H1 (cell line): ENCODE results near the gene PDXP. TPM values are rescaled to one million over a fixed set of nuclear protein-coding genes. Genes with fewer than 3 reads are reported as not detected.

Source experiments
- CTCF ChIA-PET: fragments of 300-600 bp; sonication (Branson Sonifier 250); formaldehyde crosslinking; loops from one replicate; lab custom pipeline; 2021; ENCODE audit not compliant: partially characterized antibody; lab: Charles Lee
- POLR2A ChIA-PET: fragments of 300-600 bp; sonication (Branson Sonifier 250); formaldehyde crosslinking; loops from one replicate; lab custom pipeline; 2021; ENCODE audit warnings: inconsistent platforms; ENCODE audit not compliant: partially characterized antibody; lab: Charles Lee
- DNase-seq, 2 experiments: peaks; one replicate each; pipeline versions ENCODE4 v3.0.0 to v3.0.0-alpha.2; 2010 to 2022; ENCODE audit warnings: low spot score in 2 of 2, low read depth in 1 of 2, mixed read lengths in 1 of 2
- FAIRE-seq: peaks from 2 replicates; lab custom pipeline; 2011; peaks lifted over from hg19 to GRCh38; lab: Jason Lieb, UNC
- H2AFZ ChIP-seq: 2 replicates; pipeline ENCODE4 v1.8.1; 2012; ENCODE audit warnings: low read length, inconsistent platforms
- H2AK5ac ChIP-seq: 2 replicates; pipeline ENCODE4 v1.6.1; 2013; ENCODE audit warnings: low read depth, low read length
- H2BK120ac ChIP-seq: replicated peaks from 2 replicates; pipeline ENCODE3; 2013; ENCODE audit warnings: low read depth, low read length, inconsistent platforms
- H2BK12ac ChIP-seq: 2 replicates; pipeline ENCODE4 v1.6.1; 2013; ENCODE audit warnings: low read depth, low read length
- H2BK15ac ChIP-seq: 2 replicates; pipeline ENCODE4 v1.6.1; 2013; ENCODE audit warnings: low read length
- H2BK20ac ChIP-seq: 2 replicates; pipeline ENCODE4 v1.6.1; 2013; ENCODE audit warnings: low read length
- H2BK5ac ChIP-seq: 2 replicates; pipeline ENCODE4 v1.6.1; 2013; ENCODE audit warnings: low read depth, low read length
- H3K14ac ChIP-seq: 2 replicates; pipeline ENCODE4 v1.6.1; 2013; ENCODE audit warnings: inconsistent platforms; ENCODE audit not compliant: insufficient read length
- H3K18ac ChIP-seq: 2 replicates; pipeline ENCODE4 v1.6.1; 2013; ENCODE audit warnings: low read length; ENCODE audit errors: extremely low read depth
- H3K23ac ChIP-seq: 2 replicates; pipeline ENCODE4 v1.6.1; 2013; ENCODE audit warnings: inconsistent platforms; ENCODE audit not compliant: insufficient read length
- H3K23me2 ChIP-seq: 2 replicates; pipeline ENCODE4 v1.6.1; 2013; ENCODE audit warnings: low read depth, low read length
- H3K27ac ChIP-seq: 2 replicates; pipeline ENCODE4 v1.6.1; 2011; ENCODE audit warnings: low read depth, low read length, inconsistent platforms
- H3K27me3 ChIP-seq, 4 experiments: replicated peaks in 1 of 4; 1 replicate in 1 of 4; 2 replicates in 3 of 4; pipeline versions ENCODE4 v1.6.1 to v1.8.1; 2011 to 2013; ENCODE audit warnings: low read length in 3 of 4, mild to moderate bottlenecking in 3 of 4, inconsistent platforms in 2 of 4, mixed read lengths in 2 of 4, moderate library complexity in 1 of 4; ENCODE audit not compliant: control insufficient read depth in 3 of 4, insufficient read depth in 3 of 4; ENCODE audit errors: extremely low read depth in 1 of 4
- H3K36me3 ChIP-seq, 4 experiments: 2 replicates each; pipeline versions ENCODE4 v1.6.1 to v1.8.1; 2011 to 2013; ENCODE audit warnings: mild to moderate bottlenecking in 4 of 4, low read length in 3 of 4, moderate library complexity in 2 of 4, control low read depth in 1 of 4, inconsistent platforms in 1 of 4; ENCODE audit not compliant: insufficient read depth in 4 of 4, control insufficient read depth in 2 of 4
- H3K4ac ChIP-seq: replicated peaks from 2 replicates; pipeline ENCODE3; 2013; ENCODE audit warnings: low read length, low read depth, mixed read lengths, inconsistent platforms; ENCODE audit not compliant: insufficient read length
- H3K4me1 ChIP-seq, 4 experiments: replicated peaks in 1 of 4; 1 replicate in 1 of 4; 2 replicates in 3 of 4; pipeline versions ENCODE4 v1.6.1 to v1.8.1; 2011 to 2013; ENCODE audit warnings: low read length in 3 of 4, inconsistent platforms in 2 of 4, mixed read lengths in 1 of 4; ENCODE audit not compliant: insufficient read depth in 4 of 4, control insufficient read depth in 3 of 4
- H3K4me2 ChIP-seq, 2 experiments: 2 replicates each; pipeline versions ENCODE4 v1.6.1 to v1.8.1; 2011 to 2013; ENCODE audit warnings: low read depth in 2 of 2, low read length in 2 of 2, control low read depth in 1 of 2, inconsistent platforms in 1 of 2, mild to moderate bottlenecking in 1 of 2; ENCODE audit not compliant: insufficient read depth in 1 of 2
- H3K4me3 ChIP-seq, 4 experiments: fragments of 200-600, 300-600 bp in 1 of 4; sonication (generic), shearing (Covaris generic), sonication (Bioruptor Twin) in 1 of 4; 2 replicates each; pipeline versions ENCODE4 v1.5.1 to v1.8.1; 2011 to 2016; ENCODE audit warnings: low read length in 4 of 4, low read depth in 3 of 4, control low read depth in 2 of 4, inconsistent platforms in 2 of 4, mild to moderate bottlenecking in 2 of 4, mixed read lengths in 1 of 4, moderate library complexity in 1 of 4; ENCODE audit not compliant: insufficient read depth in 2 of 4; ENCODE audit errors: extremely low read depth in 1 of 4
- H3K56ac ChIP-seq: replicated peaks from 2 replicates; pipeline ENCODE3; 2013; ENCODE audit warnings: low read depth, mild to moderate bottlenecking, mixed read lengths, low read length, inconsistent platforms; ENCODE audit not compliant: insufficient read length
- H3K79me1 ChIP-seq: 2 replicates; pipeline ENCODE4 v1.6.1; 2013; ENCODE audit warnings: low read depth, low read length, control low read depth
- H3K79me2 ChIP-seq, 2 experiments: 2 replicates each; pipeline versions ENCODE4 v1.6.1 to v1.8.1; 2012 to 2013; ENCODE audit warnings: low read length in 2 of 2, mild to moderate bottlenecking in 2 of 2, inconsistent platforms in 1 of 2; ENCODE audit not compliant: insufficient read depth in 2 of 2, control insufficient read depth in 1 of 2
- H3K9ac ChIP-seq, 4 experiments: replicated peaks in 1 of 4; 1 replicate in 1 of 4; 2 replicates in 3 of 4; pipeline versions ENCODE4 v1.6.1 to v1.8.1; 2011 to 2013; ENCODE audit warnings: low read depth in 3 of 4, low read length in 3 of 4, control low read depth in 2 of 4, mild to moderate bottlenecking in 2 of 4, moderate library complexity in 2 of 4, inconsistent platforms in 1 of 4; ENCODE audit errors: extremely low read depth in 1 of 4
- H3K9me3 ChIP-seq, 2 experiments: 2 replicates each; pipeline versions ENCODE4 v1.6.1 to v1.8.1; 2012 to 2013; ENCODE audit warnings: mild to moderate bottlenecking in 2 of 2, moderate library complexity in 2 of 2, control low read depth in 1 of 2, inconsistent platforms in 1 of 2, low read depth in 1 of 2, low read length in 1 of 2, mixed read lengths in 1 of 2; ENCODE audit not compliant: insufficient read depth in 2 of 2
- H4K20me1 ChIP-seq, 2 experiments: replicated peaks in 1 of 2; 2 replicates each; pipeline versions ENCODE3 to v1.8.1; 2011 to 2013; ENCODE audit warnings: inconsistent platforms in 2 of 2, low read length in 2 of 2, mild to moderate bottlenecking in 1 of 2; ENCODE audit not compliant: insufficient read depth in 2 of 2, control insufficient read depth in 1 of 2
- H4K5ac ChIP-seq: 2 replicates; pipeline ENCODE4 v1.6.1; 2013; ENCODE audit warnings: low read length, low read depth, mixed read lengths, inconsistent platforms; ENCODE audit not compliant: insufficient read length
- H4K8ac ChIP-seq: 2 replicates; pipeline ENCODE4 v1.8.0; 2013; ENCODE audit warnings: mild to moderate bottlenecking, moderate library complexity, low read length, inconsistent platforms; ENCODE audit not compliant: insufficient read depth; ENCODE audit errors: extremely low read depth
- H4K91ac ChIP-seq: replicated peaks from 2 replicates; pipeline ENCODE3; 2013; ENCODE audit warnings: low read length, mixed read lengths, inconsistent platforms; ENCODE audit not compliant: insufficient read length
- E2F6 ChIP-seq: IDR thresholded peaks from 2 replicates; pipeline ENCODE4 v1.6.1; 2012; ENCODE audit warnings: inconsistent platforms
- HDAC2 ChIP-seq, 2 experiments: fragments of 300-600 bp in 1 of 2; sonication (generic) in 1 of 2; IDR thresholded peaks; 2 replicates each; pipeline ENCODE4 v1.6.1; 2011 to 2012; ENCODE audit warnings: low read depth in 2 of 2, low read length in 2 of 2, mild to moderate bottlenecking in 2 of 2, moderate library complexity in 2 of 2, borderline replicate concordance in 1 of 2, inconsistent platforms in 1 of 2
- HDAC6 ChIP-seq: IDR thresholded peaks from one replicate; pipeline ENCODE4 v1.7.1; 2012; ENCODE audit warnings: low read depth, mild to moderate bottlenecking, inconsistent platforms, low read length, moderate library complexity
- RFX5 ChIP-seq: IDR thresholded peaks from 2 replicates; pipeline ENCODE4 v1.6.1; 2011; ENCODE audit warnings: low read depth, low read length, improper control_type of control experiment, borderline replicate concordance
- SIN3A ChIP-seq, 2 experiments: IDR thresholded peaks in 1 of 2; conservative IDR thresholded peaks in 1 of 2; 2 replicates each; pipeline ENCODE4 v1.6.1; 2011 to 2012; ENCODE audit warnings: low read length in 2 of 2, improper control_type of control experiment in 1 of 2, low read depth in 1 of 2, mild to moderate bottlenecking in 1 of 2
- TAF1 ChIP-seq: IDR thresholded peaks from 2 replicates; pipeline ENCODE4 v1.6.1; 2011; ENCODE audit warnings: mild to moderate bottlenecking, low read depth, low read length
- WGBS, 2 experiments: shearing (Covaris generic) in 1 of 2; methylation state at CpG; one replicate each; pipeline versions ENCODE4 v1.1.6 to v1.1.7; 2013 to 2015; ENCODE audit warnings: low lambda C conversion rate in 2 of 2, mixed read lengths in 2 of 2, inconsistent platforms in 1 of 2, low coverage in 1 of 2, missing lambda C conversion rate in 1 of 2; ENCODE audit not compliant: insufficient replicate concordance in 2 of 2, insufficient coverage in 1 of 2, insufficient read length in 1 of 2; ENCODE audit errors: extremely low coverage in 1 of 2, missing lambda C conversion rate in 1 of 2; 5-methylcytosine and 5-hydroxymethylcytosine counted together
- polyA plus RNA-seq, 7 experiments: library from polyadenylated mRNA; depleted of rRNA in 3 of 7; stranded (reverse) in 5 of 7; unstranded in 2 of 7; fragments of >200 nt in 5 of 7; fragments of 200-250 nt in 2 of 7; gene quantifications; 1 replicate in 5 of 7; 2 replicates in 1 of 7; 4 replicates in 1 of 7; pipeline versions ENCODE4 v1.2.1 to v1.2.3, GENCODE V29; 2011 to 2013; ENCODE audit warnings: missing spikeins in 2 of 7, mixed read lengths in 2 of 7
- total RNA-seq: library from RNA; stranded (reverse); fragmentation: NEBNext Ultra II Directional; extraction: Animal tissue kit (Norgen Biotek cat#: 25700); gene quantifications from 2 replicates; pipeline ENCODE4 v1.2.1, GENCODE V29; 2021
- TF ChIP-seq, protein P1 (sequence below), 3 experiments: IDR thresholded peaks; 1 replicate in 2 of 3; 2 replicates in 1 of 3; pipeline versions ENCODE4 v1.5.1 to v1.6.1; 2011; ENCODE audit warnings: low read length in 3 of 3, mild to moderate bottlenecking in 3 of 3, inconsistent platforms in 2 of 3, low read depth in 1 of 3, moderate library complexity in 1 of 3; ENCODE audit not compliant: insufficient read depth in 1 of 3; ENCODE audit errors: control extremely low read depth in 1 of 3

The PDXP gene
- total and polyA plus RNA-seq, 2 of the 8 experiments (the other 6 are each of a cell fraction or from before 2014, with no cell fraction given): 36.6 to 67.7 TPM

GRCh38 chr22:37672206-37672919 lies 13.8 kb downstream of the PDXP start:
- no peak overlapping the region for H2BK20ac ChIP-seq
- H3K23me2 ChIP-seq: peaks cover 2% of the 10 kb centered on the region; the same call in 1 of the 2 replicates
- H2AFZ ChIP-seq: no peak overlapping the region
- H2AK5ac ChIP-seq: no peak overlapping the region
- DNase-seq (no peak), FAIRE-seq (no peak)
- peaks cover 0 to 4% of the 10 kb centered on the region in 2 experiments for H4K20me1 ChIP-seq
- no peak overlapping the region for H3K27ac ChIP-seq
- H2BK15ac ChIP-seq: no peak overlapping the region
- no peak overlapping the region for H3K4ac ChIP-seq
- 92% methylated on average over 15 of the region's 15 CpGs; no CpG with 5 or more reads in 1 of the 2 experiments for WGBS, 2 experiments
- H3K4me3 ChIP-seq: no peak overlapping the region
- peaks cover 0 to 19% (median 14%) of the 10 kb centered on the region in 4 experiments; a peak in 6 of 7 replicates for H3K4me1 ChIP-seq
- CTCF ChIA-PET: interaction anchor here (1.4 to 5.0 kb wide), 7 partner anchors 10 to 174 kb away, joined by 3 to 45 read pairs (median 9); partner anchors contain the start of gene PDXP
- no peak overlapping the region for H3K14ac ChIP-seq
- peaks cover 0 to 2% (median 0%) of the 10 kb centered on the region in 4 experiments; a peak in 1 of 7 replicates for H3K27me3 ChIP-seq
- H3K56ac ChIP-seq: no peak overlapping the region
- H3K23ac ChIP-seq: no peak overlapping the region
- no peak overlapping the region for H3K4me2 ChIP-seq
- no peaks in the 10 kb centered on the region for H3K9me3 ChIP-seq
- H2BK12ac ChIP-seq: no peak overlapping the region
- no peak overlapping the region for H4K91ac ChIP-seq
- H3K79me2 ChIP-seq: 0 out of 4 replicates have a peak, but pooled peaks cover 0 to 2% of the 10 kb centered on the region in 2 experiments
- H3K18ac ChIP-seq: no peak overlapping the region
- no peaks in the 10 kb centered on the region for H3K79me1 ChIP-seq
- H2BK120ac ChIP-seq: no peak overlapping the region
- no peak overlapping the region for H4K5ac ChIP-seq
- POLR2A ChIA-PET: interaction anchor here (0.8 to 3.5 kb wide), 4 partner anchors 9 to 39 kb away, joined by 3 to 17 read pairs (median 12); partner anchors contain the start of gene PDXP
- no peak overlapping the region for H2BK5ac ChIP-seq
- no peaks in the 10 kb centered on the region for H3K36me3 ChIP-seq
- H3K9ac ChIP-seq: no peak overlapping the region
- no peak overlapping the region for H4K8ac ChIP-seq
- no peak for TF ChIP-seq HDAC2 (IDR thresholded peaks at IDR 0.05; ENCODE audit: borderline replicate concordance in 1 of 2, low read depth in 2 of 2, low read length in 2 of 2)
- TF ChIP-seq SIN3A (conservative IDR thresholded peaks at IDR 0.05 in 1 of 2, IDR thresholded peaks at IDR 0.05 in 1 of 2; ENCODE audit: low read depth in 1 of 2, low read length in 2 of 2): no peak
- no peak for TF ChIP-seq RFX5
- TF ChIP-seq HDAC6: no peak
- TF ChIP-seq, protein P1, sequence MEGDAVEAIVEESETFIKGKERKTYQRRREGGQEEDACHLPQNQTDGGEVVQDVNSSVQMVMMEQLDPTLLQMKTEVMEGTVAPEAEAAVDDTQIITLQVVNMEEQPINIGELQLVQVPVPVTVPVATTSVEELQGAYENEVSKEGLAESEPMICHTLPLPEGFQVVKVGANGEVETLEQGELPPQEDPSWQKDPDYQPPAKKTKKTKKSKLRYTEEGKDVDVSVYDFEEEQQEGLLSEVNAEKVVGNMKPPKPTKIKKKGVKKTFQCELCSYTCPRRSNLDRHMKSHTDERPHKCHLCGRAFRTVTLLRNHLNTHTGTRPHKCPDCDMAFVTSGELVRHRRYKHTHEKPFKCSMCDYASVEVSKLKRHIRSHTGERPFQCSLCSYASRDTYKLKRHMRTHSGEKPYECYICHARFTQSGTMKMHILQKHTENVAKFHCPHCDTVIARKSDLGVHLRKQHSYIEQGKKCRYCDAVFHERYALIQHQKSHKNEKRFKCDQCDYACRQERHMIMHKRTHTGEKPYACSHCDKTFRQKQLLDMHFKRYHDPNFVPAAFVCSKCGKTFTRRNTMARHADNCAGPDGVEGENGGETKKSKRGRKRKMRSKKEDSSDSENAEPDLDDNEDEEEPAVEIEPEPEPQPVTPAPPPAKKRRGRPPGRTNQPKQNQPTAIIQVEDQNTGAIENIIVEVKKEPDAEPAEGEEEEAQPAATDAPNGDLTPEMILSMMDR (IDR thresholded peaks at IDR 0.05; ENCODE audit: control extremely low read depth in 1 of 3, insufficient read depth in 1 of 3, low read depth in 1 of 3, low read length in 3 of 3): no peak
- TF ChIP-seq TAF1: no peak
- TF ChIP-seq E2F6: no peak
